GM12865 (cell line): ENCODE results near the gene NT5DC1.

Experiments used
- DNase-seq: peaks from one replicate; pipeline ENCODE4 v3.0.0; 2010; ENCODE audit warnings: low read depth
- H3K4me3 ChIP-seq: 2 replicates; pipeline ENCODE4 v1.5.1; 2011; ENCODE audit warnings: mild to moderate bottlenecking, low read depth, low read length, control low read depth
- CTCF ChIP-seq: IDR thresholded peaks from 2 replicates; pipeline ENCODE4 v1.5.1; 2011; ENCODE audit warnings: low read length, control low read depth, low read depth, inconsistent platforms; ENCODE audit not compliant: insufficient read depth; ENCODE audit errors: missing control alignments

NT5DC1 gene

GRCh38 chr6:116111552-116112528 is 11.2 kb downstream of the NT5DC1 start:
- H3K4me3 ChIP-seq = no peak overlapping the region
- peak; percentile 64 for DNase-seq
- peak; percentile 63 for TF ChIP-seq CTCF

GRCh38 chr6:116113386-116113785 is 12.7 kb downstream of the NT5DC1 start:
- no peak for TF ChIP-seq CTCF
- DNase-seq = no peak
- no peak overlapping the region for H3K4me3 ChIP-seq

GRCh38 chr6:116115781-116116180 is 15.1 kb downstream of the NT5DC1 start:
- no peak for DNase-seq
- no peak overlapping the region for H3K4me3 ChIP-seq
- TF ChIP-seq CTCF = no peak

- no peak overlapping the region for H3K4me3 ChIP-seq
- DNase-seq = no peak
- TF ChIP-seq CTCF = no peak
Measured at GRCh38 chr6:116118608-116119007, 18.0 kb downstream of the NT5DC1 start.

- no peak overlapping the region for H3K4me3 ChIP-seq
- TF ChIP-seq CTCF = no peak
- DNase-seq = no peak
Measured at GRCh38 chr6:116120430-116120829, 19.8 kb downstream of the NT5DC1 start.

- DNase-seq = no peak
- no peak within 1 kb of the TSS for H3K4me3 ChIP-seq
- no peak for TF ChIP-seq CTCF
Measured at GRCh38 chr6:116126032-116126431, 25.4 kb downstream of the NT5DC1 start, which contains the start of gene COL10A1. TSS of gene COL10A1 (minus strand) at chr6:116126132. CDS start at chr6:116125492, 640 bp downstream.
